HTERT RPE-1 (cell line): ENCODE data around the gene CAD.
"Not testable (repeated sequence)": the region's sequence is repeated elsewhere in the genome, so short reads cannot be mapped to it uniquely, and the experiment has no call there.

ENCODE experiments used
- in situ Hi-C: fragments of 300-500 bp; cut with MboI; formaldehyde crosslinking; loops from 4 replicates; pipeline ENCODE4 v1.14.3; 2020; ENCODE audit warnings: low sequenced_read_pairs

CAD gene

GRCh38 chr2:27198068-27198467 is 19.1 kb upstream of the CAD start:
- in situ Hi-C loops: not testable (repeated sequence)

DNA sequence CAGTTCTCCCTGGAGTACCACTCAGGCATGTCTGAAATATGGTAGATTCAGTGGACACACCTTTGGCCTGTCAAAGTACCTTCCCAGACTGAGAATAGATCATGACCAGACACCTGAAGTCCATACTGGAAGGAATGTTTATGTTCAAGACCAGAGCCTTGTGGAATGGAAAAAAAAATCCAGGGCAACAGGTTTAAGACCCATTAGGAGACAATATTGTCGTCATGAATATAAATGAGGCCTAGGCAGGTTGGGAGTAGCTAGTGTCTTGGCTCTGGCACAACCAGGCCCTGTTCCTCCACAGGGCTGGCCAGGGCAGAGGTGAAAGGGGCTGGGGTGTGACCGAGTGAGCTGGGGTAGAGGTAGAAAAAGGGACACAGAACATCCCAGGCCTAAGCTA is 18.5 kb upstream of the CAD start:
- in situ Hi-C loops: no loop called here

GRCh38 chr2:27199241-27199640 is 17.9 kb upstream of the CAD start:
- in situ Hi-C loops: no loop called here

GRCh38 chr2:27201675-27202074 is 15.5 kb upstream of the CAD start:
- in situ Hi-C loops: no loop called here

DNA sequence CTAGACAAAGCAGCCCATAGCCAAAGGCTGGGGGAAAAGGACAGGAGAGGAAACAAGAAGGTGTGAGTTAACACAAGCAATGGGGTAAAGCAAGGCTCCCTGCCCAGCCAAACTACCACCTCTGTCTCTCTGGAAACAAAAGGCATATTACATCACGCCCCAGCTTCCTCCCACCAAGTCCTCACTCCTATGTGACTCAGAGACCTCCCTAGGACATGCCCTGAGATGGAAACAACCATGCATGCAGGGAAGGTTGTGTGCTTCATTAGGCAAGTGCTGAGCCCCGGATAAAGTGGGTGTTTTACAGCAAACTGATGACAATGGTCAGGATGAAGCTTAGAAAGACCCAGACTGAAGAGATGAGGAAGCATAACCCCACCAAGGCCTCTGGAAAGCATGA is 14.3 kb upstream of the CAD start:
- in situ Hi-C loops: no loop called here

- in situ Hi-C loops: no loop called here
Observed at GRCh38 chr2:27203741-27204140, 13.4 kb upstream of the CAD start.

- in situ Hi-C loops: no loop called here
Observed at GRCh38 chr2:27204566-27204965, 12.6 kb upstream of the CAD start.

DNA sequence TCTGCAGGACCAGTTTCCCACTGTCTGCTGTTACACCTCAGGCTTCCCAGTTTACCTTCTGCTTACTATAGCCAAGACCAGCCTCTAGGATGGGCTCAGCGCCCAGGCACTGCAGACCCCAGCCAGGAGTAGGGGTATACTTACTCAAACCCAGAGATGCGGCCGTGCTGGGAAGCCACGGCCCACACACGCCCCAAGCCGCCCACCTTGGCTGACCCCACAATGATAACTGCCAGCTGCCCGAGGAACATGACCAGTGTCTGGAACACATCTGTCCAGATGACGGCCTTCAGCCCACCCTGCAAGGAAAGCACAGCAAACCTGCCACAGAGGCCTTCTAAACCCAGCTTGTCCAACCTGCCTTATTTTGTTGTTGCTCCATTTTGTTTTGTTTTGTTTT is 12.0 kb upstream of the CAD start:
- in situ Hi-C loops: no loop called here

DNA sequence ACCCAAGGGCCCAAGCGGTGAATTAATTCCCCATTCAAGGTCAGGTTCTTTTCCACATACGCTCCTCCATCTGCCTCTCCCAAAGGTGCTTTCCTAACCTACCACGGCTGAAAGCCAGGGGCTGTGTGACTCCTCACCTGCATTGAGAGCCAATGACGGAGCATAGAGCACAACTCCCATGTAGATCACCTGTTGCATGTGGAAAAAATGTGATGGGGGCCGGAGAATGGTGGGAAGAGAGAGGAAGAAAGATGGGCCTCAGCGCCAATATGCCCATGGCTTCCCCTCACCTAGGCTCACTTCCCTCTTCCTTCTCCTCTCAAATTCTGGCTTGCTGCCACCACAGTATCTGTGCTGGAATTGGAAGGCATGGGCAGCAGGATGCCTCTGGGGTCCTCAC is 10.8 kb upstream of the CAD start:
- in situ Hi-C loops: no loop called here

GRCh38 chr2:27208486-27209050 is 8.6 kb upstream of the CAD start:
- in situ Hi-C loops: no loop called here

DNA sequence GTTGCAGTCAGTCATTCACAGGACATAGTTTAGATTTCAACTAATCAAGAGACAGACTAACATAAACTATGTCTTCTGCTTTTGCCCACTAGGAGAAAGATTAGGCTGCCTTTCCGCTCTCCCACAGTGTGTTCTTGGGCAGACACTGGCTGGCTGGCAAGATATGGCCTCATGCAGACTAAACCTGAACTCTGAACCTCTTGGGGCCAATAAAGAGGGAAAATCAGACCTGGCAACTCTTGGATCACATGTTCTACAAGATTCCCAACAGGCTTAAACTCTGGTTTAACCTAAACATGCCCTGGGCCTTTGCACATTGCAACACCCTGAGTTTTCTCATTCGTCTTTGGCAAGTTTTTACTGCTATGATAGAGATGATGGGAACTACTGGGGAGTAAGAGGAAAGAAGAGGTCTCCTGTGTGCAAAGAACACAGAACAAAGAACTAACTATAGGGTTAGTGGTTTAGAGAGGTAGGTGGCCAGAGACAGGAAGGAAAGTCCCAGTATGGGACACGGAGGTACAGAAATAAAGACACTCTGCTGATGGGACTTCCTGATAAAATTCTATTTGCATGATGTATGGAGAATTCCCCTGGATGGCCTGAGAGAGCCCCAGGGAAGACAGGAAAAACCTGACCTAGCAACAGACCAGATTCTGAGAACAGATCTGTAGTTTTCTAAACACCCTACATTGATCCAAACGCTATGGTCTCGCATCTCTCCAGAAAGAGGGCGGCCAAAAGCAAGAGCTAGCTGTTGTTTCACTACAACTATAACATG is 7.4 kb upstream of the CAD start:
- in situ Hi-C loops: no loop called here

- in situ Hi-C loops: no loop called here
Observed at GRCh38 chr2:27211241-27211942, 5.8 kb upstream of the CAD start.

DNA sequence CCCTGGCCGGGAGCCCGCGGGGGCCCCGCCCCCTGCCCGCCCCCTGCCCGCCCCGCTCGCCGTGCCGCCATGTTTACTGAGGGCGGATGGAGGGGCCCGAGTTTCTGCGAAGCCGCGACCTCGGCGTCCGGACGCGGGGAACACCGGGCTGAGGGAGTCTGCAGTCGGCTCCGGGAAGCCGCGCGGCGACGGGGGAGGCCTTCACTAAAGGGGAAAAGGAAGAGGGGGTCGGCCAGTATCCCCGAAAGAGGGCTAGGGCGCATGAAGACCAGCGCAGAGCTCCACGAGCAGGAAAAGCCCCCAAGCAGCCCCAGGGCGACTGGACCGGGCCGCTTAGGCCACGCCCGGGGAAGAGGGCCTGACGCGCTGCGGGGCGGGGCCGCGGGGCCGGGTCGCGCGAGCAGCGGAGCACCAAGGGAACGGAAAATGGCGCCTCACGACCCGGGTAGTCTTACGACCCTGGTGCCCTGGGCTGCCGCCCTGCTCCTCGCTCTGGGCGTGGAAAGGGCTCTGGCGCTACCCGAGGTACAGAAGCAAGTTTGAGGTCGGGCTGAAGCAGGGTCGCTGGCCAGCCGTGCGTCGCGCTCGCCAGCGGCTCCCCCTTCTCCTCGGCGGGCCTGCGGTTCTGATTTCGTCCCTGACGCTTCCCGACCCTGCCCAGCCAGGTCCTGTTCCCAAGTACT is 5.1 kb upstream of the CAD start, which contains the start of the genes ATRAID and SLC5A6:
ATRAID (plus strand) TSS at position 99 of the 683 bp plus-strand sequence; CDS start at position 427, 328 bp downstream.
SLC5A6 (minus strand) TSS at position 326 of the 683 bp plus-strand sequence. CDS start 4,618 bp downstream, outside the sequence.
- in situ Hi-C loops: no loop called here

- in situ Hi-C loops: no loop called here
Observed at GRCh38 chr2:27212626-27213471, 4.3 kb upstream of the CAD start.

- in situ Hi-C loops: no loop called here
Observed at GRCh38 chr2:27214941-27215340, 2.2 kb upstream of the CAD start.

DNA sequence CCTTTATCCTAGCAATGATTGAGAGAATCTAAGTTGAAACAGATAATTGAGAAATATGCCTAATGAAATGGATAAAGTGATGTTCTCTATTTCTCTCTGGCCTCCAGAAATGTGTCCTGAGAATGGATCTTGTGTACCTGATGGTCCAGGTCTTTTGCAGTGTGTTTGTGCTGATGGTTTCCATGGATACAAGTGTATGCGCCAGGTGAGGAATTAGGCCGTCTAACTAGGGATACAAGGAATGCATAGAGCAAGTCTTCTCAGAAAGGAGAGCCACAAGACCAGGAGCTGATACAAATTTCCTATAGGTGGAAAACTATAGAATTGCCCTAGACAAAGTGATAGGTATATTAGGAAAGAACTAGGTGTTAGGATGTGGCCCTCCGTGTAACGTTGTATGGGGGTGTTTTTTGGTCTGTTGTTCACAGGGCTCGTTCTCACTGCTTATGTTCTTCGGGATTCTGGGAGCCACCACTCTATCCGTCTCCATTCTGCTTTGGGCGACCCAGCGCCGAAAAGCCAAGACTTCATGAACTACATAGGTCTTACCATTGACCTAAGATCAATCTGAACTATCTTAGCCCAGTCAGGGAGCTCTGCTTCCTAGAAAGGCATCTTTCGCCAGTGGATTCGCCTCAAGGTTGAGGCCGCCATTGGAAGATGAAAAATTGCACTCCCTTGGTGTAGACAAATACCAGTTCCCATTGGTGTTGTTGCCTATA is 592 bp upstream of the CAD start:
- in situ Hi-C loops: no loop called here

GRCh38 chr2:27218614-27219013 is 1.4 kb downstream of the CAD start:
- in situ Hi-C loops: no loop called here

GRCh38 chr2:27219091-27219490 is 1.9 kb downstream of the CAD start:
- in situ Hi-C loops: no loop called here

DNA sequence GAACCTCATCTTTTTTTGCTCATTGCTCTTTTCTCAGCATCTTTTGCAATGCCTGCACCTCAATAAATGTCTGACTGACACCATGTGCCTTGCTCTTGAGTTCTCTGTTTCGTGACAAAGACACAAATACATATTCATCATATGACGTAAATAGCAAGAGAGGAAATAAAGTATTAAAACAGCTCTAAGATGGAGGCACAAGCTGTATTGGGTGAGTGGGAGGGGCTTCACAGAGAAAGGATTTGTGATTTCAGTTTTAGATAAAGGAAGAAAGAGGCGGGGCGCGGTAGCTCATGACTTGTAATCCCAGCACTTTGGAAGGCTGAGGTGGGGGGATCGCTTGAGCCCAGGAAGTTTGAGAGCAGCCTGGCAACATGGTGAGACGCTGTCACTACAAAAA is 2.9 kb downstream of the CAD start:
- in situ Hi-C loops: no loop called here

DNA sequence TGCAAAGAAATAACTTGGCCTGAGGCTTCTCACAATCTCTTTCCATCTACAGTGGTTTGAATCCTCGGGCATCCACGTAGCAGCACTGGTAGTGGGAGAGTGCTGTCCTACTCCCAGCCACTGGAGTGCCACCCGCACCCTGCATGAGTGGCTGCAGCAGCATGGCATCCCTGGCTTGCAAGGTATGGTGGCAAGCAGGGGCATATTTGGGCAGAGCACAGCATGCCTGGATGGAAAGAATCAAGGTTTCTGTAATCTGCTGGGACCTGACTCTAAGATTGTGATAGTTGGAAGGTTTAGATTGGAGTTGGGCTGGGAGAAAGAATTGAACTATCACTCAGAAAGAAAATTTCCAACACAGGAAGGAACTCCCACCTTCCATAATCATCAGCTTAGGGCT is 4.0 kb downstream of the CAD start:
- in situ Hi-C loops: no loop called here
